ENCODE results near the gene KRT34.

GRCh38 chr17:41391535-41391934 is 9.4 kb upstream of the KRT34 start:
- TF ChIP-seq EZH2 (IDR thresholded peaks at IDR 0.05; ENCODE audit: insufficient read depth, poor library complexity, severe bottlenecking) (no peak), EZH2phosphoT487 (IDR thresholded peaks at IDR 0.05; ENCODE audit: insufficient read depth, low read depth) (no peak)

Measured in GM23248 (cell line).